K562 (cell line): Measurements from ENCODE around the gene FRMD4A.

Experiments
- ATF6 ChIP-seq: sonication (generic); formaldehyde crosslinking; IDR thresholded peaks from 2 replicates; pipeline ENCODE4 v1.4.0; 2020; ENCODE audit warnings: mild to moderate bottlenecking, missing genetic modification reagents
- CTCF ChIP-seq, 3 experiments: IDR thresholded peaks in 2 of 3; conservative IDR thresholded peaks in 1 of 3; 2 replicates each; pipeline ENCODE4 v1.5.1; 2011 to 2012; ENCODE audit warnings: low read length in 3 of 3, mild to moderate bottlenecking in 3 of 3, control low read depth in 2 of 3, improper control_type of control experiment in 1 of 3, inconsistent platforms in 1 of 3, low read depth in 1 of 3, mixed read lengths in 1 of 3, moderate library complexity in 1 of 3; ENCODE audit not compliant: insufficient read depth in 2 of 3
- EZH2 ChIP-seq: IDR thresholded peaks from 2 replicates; pipeline ENCODE4 v1.6.1; 2012; ENCODE audit warnings: low read depth, mild to moderate bottlenecking, inconsistent platforms, low read length, borderline replicate concordance
- GABPA ChIP-seq: fragments of 200-800 bp; sonication (Bioruptor generic); conservative IDR thresholded peaks from 2 replicates; pipeline ENCODE4 v1.6.1; 2016; ENCODE audit warnings: low read depth, missing genetic modification characterization, missing compliant biosample characterization
- HDGF ChIP-seq: fragments of 450-650 bp; IDR thresholded peaks from 2 replicates; pipeline ENCODE4 v1.6.1; 2016
- MED1 ChIP-seq: sonication (generic); formaldehyde crosslinking; IDR thresholded peaks from 2 replicates; pipeline ENCODE4 v1.8.1; 2023; ENCODE audit warnings: missing genetic modification reagents, borderline replicate concordance
- NR3C1 ChIP-seq: sonication (generic); formaldehyde crosslinking; IDR thresholded peaks from 2 replicates; pipeline ENCODE4 v1.8.1; 2022; ENCODE audit warnings: missing genetic modification reagents
- TCF15 ChIP-seq: fragments of 250-450 bp; sonication (Bioruptor Pico); IDR thresholded peaks from 2 replicates; pipeline ENCODE4 v1.8.0; 2022; ENCODE audit warnings: moderate library complexity, mild to moderate bottlenecking, inconsistent platforms

GRCh38 chr10:14009371-14010100 is 321.2 kb downstream of the FRMD4A start:
- TF ChIP-seq GABPA (tag) = no peak
- TF ChIP-seq CTCF (IDR thresholded peaks at IDR 0.05 in 2 of 3, conservative IDR thresholded peaks at IDR 0.05 in 1 of 3; ENCODE audit: insufficient read depth in 2 of 3, low read depth in 1 of 3, low read length in 3 of 3) = no peak
- no peak for TF ChIP-seq NR3C1
- no peak for TF ChIP-seq HDGF
- TF ChIP-seq EZH2 = no peak
- no peak for TF ChIP-seq ATF6 (CRISPR knock-in tag)
- TF ChIP-seq TCF15 = no peak
- TF ChIP-seq MED1 = no peak
